HepG2 (cell line): ENCODE measurements around the gene ARHGEF1. TPM values are rescaled to one million over a fixed set of nuclear protein-coding genes. Genes with fewer than 3 reads are reported as not detected.

Experiments
- AGO2 ChIP-seq: fragments of 200-400 bp; formaldehyde crosslinking; optimal IDR thresholded peaks from 2 replicates; pipeline ENCODE3; 2017; ENCODE audit warnings: mild to moderate bottlenecking, low read depth, low read length, moderate library complexity
- CERS6 ChIP-seq: sonication (generic); formaldehyde crosslinking; IDR thresholded peaks from 2 replicates; pipeline ENCODE4 v1.5.0; 2020; ENCODE audit warnings: missing genetic modification reagents
- DRAP1 ChIP-seq: IDR thresholded peaks from 2 replicates; pipeline ENCODE4 v1.6.1; 2016; ENCODE audit warnings: missing genetic modification reagents, missing compliant biosample characterization
- HDAC1 ChIP-seq: sonication (generic); formaldehyde crosslinking; IDR thresholded peaks from 2 replicates; pipeline ENCODE4 v1.5.1; 2020; ENCODE audit warnings: mild to moderate bottlenecking, missing genetic modification reagents
- HNF1A ChIP-seq, 2 experiments: sonication (generic) in 1 of 2; formaldehyde crosslinking in 1 of 2; IDR thresholded peaks; 2 replicates each; pipeline versions ENCODE4 v1.4.0 to v1.6.1; 2016 to 2020; ENCODE audit warnings: borderline replicate concordance in 1 of 2, low read depth in 1 of 2, mild to moderate bottlenecking in 1 of 2, missing genetic modification reagents in 1 of 2
- NRL ChIP-seq: sonication (generic); formaldehyde crosslinking; IDR thresholded peaks from 2 replicates; pipeline ENCODE4 v1.5.0; 2020; ENCODE audit warnings: missing genetic modification reagents, mild to moderate bottlenecking, moderate library complexity, borderline replicate concordance
- RAD21 ChIP-seq: fragments of 450-650 bp; formaldehyde crosslinking; IDR thresholded peaks from 2 replicates; pipeline ENCODE4 v1.5.0; 2020; ENCODE audit warnings: mild to moderate bottlenecking
- RBFOX2 ChIP-seq: fragments of 200-400 bp; formaldehyde crosslinking; IDR thresholded peaks from 2 replicates; pipeline ENCODE4 v1.6.1; 2017; ENCODE audit warnings: low read depth, mild to moderate bottlenecking, low read length
- RBM22 ChIP-seq: fragments of 200-400 bp; formaldehyde crosslinking; optimal IDR thresholded peaks from 2 replicates; pipeline ENCODE3; 2017; ENCODE audit warnings: mild to moderate bottlenecking, low read length, moderate library complexity
- SALL2 ChIP-seq: sonication (generic); formaldehyde crosslinking; IDR thresholded peaks from 2 replicates; pipeline ENCODE4 v1.8.1; 2023; ENCODE audit warnings: mild to moderate bottlenecking, missing genetic modification reagents, inconsistent platforms
- TAF15 ChIP-seq: fragments of 200-400 bp; formaldehyde crosslinking; IDR thresholded peaks from one replicate; pipeline ENCODE4 v1.6.1; 2018; ENCODE audit warnings: mild to moderate bottlenecking, low read depth, low read length; ENCODE audit not compliant: poor library complexity, severe bottlenecking
- THAP9 ChIP-seq: sonication (generic); formaldehyde crosslinking; IDR thresholded peaks from 2 replicates; pipeline ENCODE4; 2020; ENCODE audit warnings: missing genetic modification reagents, mild to moderate bottlenecking, borderline replicate concordance
- ZBTB42 ChIP-seq: sonication (generic); formaldehyde crosslinking; IDR thresholded peaks from 2 replicates; pipeline ENCODE4 v1.5.0; 2020; ENCODE audit warnings: mild to moderate bottlenecking, missing genetic modification reagents
- ZNF768 ChIP-seq: sonication (generic); formaldehyde crosslinking; IDR thresholded peaks from 2 replicates; pipeline ENCODE4 v1.4.0; 2020; ENCODE audit warnings: missing genetic modification reagents
- ZNF770 ChIP-seq: sonication (generic); formaldehyde crosslinking; IDR thresholded peaks from 2 replicates; pipeline ENCODE4 v1.5.0; 2020; ENCODE audit warnings: mild to moderate bottlenecking, missing genetic modification reagents
- polyA plus RNA-seq, 8 experiments: library from polyadenylated mRNA; depleted of rRNA in 3 of 8; stranded (reverse) in 7 of 8; unstranded in 1 of 8; fragments of >200 nt; fragmentation: Illumina TruSeq in 4 of 8; extraction: Trizol in 4 of 8; gene quantifications; 2 replicates each; pipeline versions ENCODE4 v1.2.1 to v1.2.3, GENCODE V29; 2011 to 2016; ENCODE audit warnings: low read depth in 4 of 8, missing spikeins in 1 of 8, mixed read lengths in 1 of 8; ENCODE audit not compliant: insufficient read depth in 1 of 8
- total RNA-seq, 5 experiments: library from RNA; depleted of rRNA; stranded (reverse); fragments of >200 nt; fragmentation: Illumina TruSeq; extraction: Trizol; gene quantifications; 2 replicates each; pipeline ENCODE4 v1.2.3, GENCODE V29; 2016; ENCODE audit warnings: low read depth in 1 of 5
- TF ChIP-seq, protein P1 (sequence below): sonication (generic); formaldehyde crosslinking; IDR thresholded peaks from 2 replicates; pipeline ENCODE4 v1.4.0; 2020; ENCODE audit warnings: missing genetic modification reagents, low read depth, mild to moderate bottlenecking, borderline replicate concordance

ARHGEF1 gene
- total and polyA plus RNA-seq, 2 of the 13 experiments (the other 11 are each of a cell fraction or from before 2014, with no cell fraction given), result 33.7 to 34.7 TPM

- TF ChIP-seq SALL2 (CRISPR knock-in tag) (no peak), DRAP1 (CRISPR knock-in tag) (no peak), RAD21 (peak; percentile 57), HDAC1 (no peak), ZNF768 (CRISPR knock-in tag) (peak; percentile 43; the same call in 1 of the 2 replicates), HNF1A (IDR thresholded peaks at IDR 0.05; ENCODE audit: low read depth) (no peak), HNF1A (CRISPR knock-in tag; IDR thresholded peaks at IDR 0.05; ENCODE audit: borderline replicate concordance) (no peak), RBFOX2 (peak; percentile 75), AGO2 (peak; percentile 100), CERS6 (CRISPR knock-in tag) (no peak), THAP9 (CRISPR knock-in tag) (no peak), RBM22 (peak; percentile 96), NRL (CRISPR knock-in tag) (no peak), ZNF770 (CRISPR knock-in tag) (no peak), TAF15 (peak; percentile 74), ZBTB42 (CRISPR knock-in tag) (no peak)
- TF ChIP-seq, protein P1, sequence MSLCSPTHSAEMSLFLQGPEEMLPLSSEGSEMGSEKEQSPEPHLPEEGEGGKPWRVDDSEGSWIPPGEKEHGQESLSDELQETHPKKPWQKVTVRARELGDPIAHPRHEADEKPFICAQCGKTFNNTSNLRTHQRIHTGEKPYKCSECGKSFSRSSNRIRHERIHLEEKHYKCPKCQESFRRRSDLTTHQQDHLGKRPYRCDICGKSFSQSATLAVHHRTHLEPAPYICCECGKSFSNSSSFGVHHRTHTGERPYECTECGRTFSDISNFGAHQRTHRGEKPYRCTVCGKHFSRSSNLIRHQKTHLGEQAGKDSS (CRISPR knock-in tag), result no peak
Measured at GRCh38 chr19:41871573-41872383, 11.2 kb upstream of the ARHGEF1 start (continued).
